GM21717 (cell line): ENCODE measurements around the gene S100A4.

Source experiments
- ATAC-seq: cut with Tn5 transposase; IDR thresholded peaks from one replicate; pipeline ENCODE4 v1.9.1; 2021; ENCODE audit warnings: mild to moderate bottlenecking, moderate library complexity; ENCODE audit not compliant: unreplicated experiment

Gene S100A4

DNA sequence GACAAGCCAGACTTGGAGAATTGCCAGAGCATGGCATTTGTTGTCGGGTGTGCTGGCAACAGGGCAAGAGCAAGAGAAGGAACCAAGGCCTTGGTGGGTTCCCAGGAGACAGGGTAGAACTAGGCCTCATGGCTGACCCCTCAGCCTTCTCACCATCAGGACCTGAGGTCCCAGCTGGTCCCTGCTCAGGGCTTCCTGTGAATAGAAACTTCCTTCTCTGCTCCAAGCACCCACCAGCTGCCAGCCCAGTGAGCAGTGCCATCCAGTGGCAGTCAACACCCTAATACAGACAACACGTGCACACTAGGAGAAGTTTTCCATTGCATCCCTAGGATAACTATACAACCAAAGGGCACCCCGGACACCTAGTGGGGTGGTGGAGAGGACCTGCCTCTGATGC is 32.6 kb downstream of the S100A4 start:
- ATAC-seq = no peak

DNA sequence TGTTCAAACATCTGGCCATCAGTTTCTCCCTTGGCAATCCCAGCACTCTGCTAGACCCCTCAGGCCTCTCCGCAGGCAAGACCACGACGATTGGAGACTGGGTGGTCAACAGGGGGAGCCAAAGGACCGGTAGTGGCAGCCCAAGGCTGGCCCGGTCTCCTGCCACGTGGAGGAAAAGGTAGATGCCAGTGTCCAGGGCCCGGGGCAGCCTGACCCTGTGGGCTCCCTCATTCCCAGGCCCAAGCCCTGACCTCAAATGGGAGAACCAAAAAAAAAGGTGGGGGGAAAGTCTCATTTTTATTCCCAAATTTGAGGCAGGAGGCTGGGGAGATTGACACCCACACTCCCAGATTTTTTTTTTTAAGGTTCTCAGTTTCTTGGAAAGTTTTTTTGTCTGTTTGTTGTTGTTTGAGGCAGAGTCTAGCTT is 34.6 kb downstream of the S100A4 start:
- no peak for ATAC-seq

- no peak for ATAC-seq
These were observed 35.8 kb downstream of the S100A4 start for GRCh38 chr1:153509729-153510354.

- ATAC-seq = no peak
These were observed 36.6 kb downstream of the S100A4 start for GRCh38 chr1:153509036-153509435.

DNA sequence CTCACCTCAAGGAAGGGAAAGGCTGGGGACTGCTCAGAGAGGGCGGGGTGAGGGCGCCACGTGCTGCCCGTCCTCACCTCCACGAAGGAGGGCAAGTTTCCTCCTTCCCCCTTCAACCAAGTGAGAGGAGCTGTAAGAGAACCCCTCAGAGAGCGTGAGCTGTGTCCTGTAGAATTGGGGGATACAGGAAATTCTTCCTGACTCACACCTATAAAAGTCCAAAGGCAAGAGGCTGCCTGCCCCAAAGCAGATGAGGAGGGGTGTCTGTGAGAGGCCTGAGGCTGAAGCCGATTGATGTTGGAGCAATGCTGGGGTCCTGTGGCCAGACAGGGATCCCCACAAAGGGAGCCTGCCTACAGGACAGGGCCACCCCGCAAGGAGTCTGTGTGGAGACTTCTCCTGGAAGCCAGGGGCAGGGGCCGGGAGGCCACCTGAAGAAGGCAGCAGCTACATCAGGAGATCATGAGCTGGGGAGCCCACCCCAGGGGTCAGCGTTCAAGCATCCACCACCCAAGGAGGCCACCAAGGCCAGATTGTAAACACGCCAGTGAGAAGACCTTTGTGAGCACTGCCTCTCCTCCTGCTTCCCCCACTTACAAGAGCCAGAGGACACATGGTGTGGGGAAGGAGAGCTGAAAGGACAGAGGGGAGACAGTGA is 37.6 kb downstream of the S100A4 start:
- ATAC-seq = no peak

DNA sequence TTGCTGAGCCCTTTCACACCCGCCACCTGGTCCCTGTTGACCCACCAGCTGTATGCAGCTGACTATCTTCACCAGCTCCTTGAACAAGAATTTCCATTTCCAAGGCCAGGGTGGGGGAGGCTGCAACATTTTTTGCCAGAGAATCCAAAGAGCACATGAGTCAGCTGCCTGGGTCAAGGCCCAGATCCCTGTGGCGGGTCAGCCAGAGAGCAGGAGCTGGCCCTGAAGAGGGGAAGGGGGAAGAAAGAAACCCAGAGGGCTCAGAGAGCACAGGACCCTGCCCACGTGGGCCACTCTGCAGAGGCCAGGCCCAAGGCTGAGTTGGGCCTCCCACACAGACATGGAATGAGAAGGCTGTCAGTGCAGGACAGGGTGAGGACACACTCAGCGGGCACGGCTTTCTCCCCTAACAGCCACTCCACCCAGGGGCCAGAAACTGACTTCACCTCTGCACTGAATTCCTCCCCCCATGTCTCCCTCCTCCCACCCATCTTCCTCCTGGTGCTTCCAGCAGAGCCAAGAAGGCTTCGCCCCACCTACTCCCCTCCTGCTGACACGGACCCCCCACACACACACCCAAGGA is 38.7 kb downstream of the S100A4 start:
- no peak for ATAC-seq

DNA sequence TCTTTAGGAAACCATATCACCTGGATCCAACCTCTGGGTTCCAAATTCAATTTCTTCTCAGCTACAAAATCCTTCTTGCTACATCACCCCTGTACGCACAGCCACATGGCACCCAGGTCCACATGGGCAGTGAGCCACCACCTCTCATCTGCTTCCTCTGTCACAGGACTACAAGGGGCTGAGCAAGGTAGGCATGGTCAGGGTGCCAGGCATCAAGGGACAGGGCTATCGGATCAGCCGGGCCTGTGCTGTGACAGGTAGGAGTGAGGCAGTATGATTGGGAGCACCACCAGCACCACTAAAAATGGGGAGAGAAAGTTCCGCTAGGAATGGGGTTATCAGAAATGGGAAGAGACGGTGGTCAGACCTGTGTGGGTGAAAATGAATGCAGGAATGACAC is 39.2 kb downstream of the S100A4 start:
- ATAC-seq = no peak

DNA sequence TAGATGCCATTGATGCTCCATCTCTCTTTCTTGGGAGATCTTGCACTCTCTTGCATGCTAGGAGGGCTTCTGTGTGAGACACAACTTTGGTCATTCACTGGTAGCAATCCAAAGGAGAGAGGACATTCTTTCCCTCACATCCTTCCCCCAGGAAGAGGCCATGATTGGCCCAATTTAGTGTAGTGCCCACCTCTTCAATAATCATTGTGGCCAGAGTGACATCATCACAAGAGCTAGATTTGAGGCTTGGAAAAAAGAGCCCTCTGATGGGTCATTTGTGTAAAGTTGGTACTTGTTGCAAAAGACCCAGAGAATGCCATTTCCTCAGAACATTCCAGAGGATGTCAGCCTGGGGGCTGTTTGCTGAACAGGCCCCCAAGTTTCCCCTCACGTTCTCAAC is 40.0 kb downstream of the S100A4 start:
- ATAC-seq = no peak

- no peak for ATAC-seq
These were observed 41.8 kb downstream of the S100A4 start for GRCh38 chr1:153503766-153504165.

GRCh38 chr1:153498746-153499145 is 46.9 kb downstream of the S100A4 start:
- no peak for ATAC-seq

GRCh38 chr1:153495536-153495935 is 50.1 kb downstream of the S100A4 start:
- no peak for ATAC-seq

GRCh38 chr1:153494976-153495535 is 50.5 kb downstream of the S100A4 start:
- ATAC-seq = no peak
